Measurements from ENCODE around the gene GBGT1.
"Not testable (repeated sequence)": the region's sequence is repeated elsewhere in the genome, so short reads cannot be mapped to it uniquely, and the experiment has no call there.

The GBGT1 gene

GRCh38 chr9:133163504-133164172, at the start of gene GBGT1:
TSS of gene GBGT1 (minus strand) at chr9:133163914. CDS start at chr9:133162412, 1,502 bp downstream.
- DNase-seq, result peak; percentile 51

- DNase-seq, result no peak
These were observed 46.9 kb upstream of the GBGT1 start for GRCh38 chr9:133210609-133211008.

GRCh38 chr9:133210202-133210532, 46.5 kb upstream of the GBGT1 start:
- DNase-seq, result no peak

GRCh38 chr9:133209327-133210201, 45.9 kb upstream of the GBGT1 start:
- not testable (repeated sequence) for DNase-seq

DNA sequence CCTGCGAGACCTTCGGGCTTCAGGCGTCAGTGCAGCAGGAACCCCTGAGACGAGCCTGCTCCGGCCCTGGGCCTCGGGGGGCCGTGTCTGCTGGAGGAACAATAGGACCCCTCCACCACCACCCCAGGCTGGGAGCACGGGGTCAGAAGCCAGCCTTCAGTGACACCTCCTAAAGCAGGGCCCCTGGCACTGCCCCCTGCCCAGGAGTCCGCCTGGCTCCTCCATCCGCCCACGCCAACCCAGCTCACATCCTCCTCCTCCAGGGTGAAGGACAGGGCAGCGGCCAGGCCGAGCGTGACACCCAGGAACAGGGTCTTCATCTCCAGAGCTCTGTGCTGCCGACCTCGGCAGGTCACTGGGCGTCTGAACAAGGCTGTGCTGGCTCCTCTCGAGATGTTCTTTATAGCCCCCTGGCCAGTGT, 45.2 kb upstream of the GBGT1 start, which contains the start of gene OBP2B:
Gene OBP2B (minus strand): TSS at position 371 of the 421 bp plus-strand sequence. CDS start 51 bp downstream, at position 320.
- not testable (repeated sequence) for DNase-seq

DNA sequence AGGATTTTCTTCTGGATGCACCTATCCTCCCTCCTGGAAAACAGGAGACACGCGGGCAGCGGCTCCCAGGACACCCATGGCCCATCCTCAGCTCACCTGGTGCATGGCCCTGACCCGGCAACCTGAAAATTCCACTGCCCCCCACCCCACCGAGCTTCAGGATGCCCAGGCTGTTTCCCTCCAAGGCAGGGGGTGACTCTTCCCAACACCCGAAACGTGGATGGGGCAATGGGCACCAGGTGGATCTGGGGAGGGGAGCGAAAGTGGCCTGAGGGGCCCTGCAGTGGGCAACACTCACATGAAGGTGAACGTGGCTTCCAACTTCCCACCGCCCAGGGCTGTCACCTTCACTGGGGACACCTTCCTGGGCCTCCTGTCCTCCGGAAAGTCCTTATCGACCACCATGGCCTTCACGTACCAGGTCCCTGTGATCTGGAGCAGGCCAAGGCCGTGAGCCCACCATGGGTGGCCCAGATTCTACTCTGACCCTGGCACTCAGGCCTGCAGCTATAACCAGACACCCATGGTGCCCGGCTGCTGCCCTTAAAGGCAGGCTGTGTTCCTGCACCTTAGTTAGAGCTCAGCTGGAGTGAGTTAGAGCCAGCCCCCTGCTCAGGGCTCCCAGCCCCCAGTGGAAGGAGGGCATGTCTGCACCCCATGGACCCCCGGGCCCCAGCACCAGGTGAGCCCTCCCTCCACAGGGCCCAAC, 44.6 kb upstream of the GBGT1 start:
- not testable (repeated sequence) for DNase-seq

DNA sequence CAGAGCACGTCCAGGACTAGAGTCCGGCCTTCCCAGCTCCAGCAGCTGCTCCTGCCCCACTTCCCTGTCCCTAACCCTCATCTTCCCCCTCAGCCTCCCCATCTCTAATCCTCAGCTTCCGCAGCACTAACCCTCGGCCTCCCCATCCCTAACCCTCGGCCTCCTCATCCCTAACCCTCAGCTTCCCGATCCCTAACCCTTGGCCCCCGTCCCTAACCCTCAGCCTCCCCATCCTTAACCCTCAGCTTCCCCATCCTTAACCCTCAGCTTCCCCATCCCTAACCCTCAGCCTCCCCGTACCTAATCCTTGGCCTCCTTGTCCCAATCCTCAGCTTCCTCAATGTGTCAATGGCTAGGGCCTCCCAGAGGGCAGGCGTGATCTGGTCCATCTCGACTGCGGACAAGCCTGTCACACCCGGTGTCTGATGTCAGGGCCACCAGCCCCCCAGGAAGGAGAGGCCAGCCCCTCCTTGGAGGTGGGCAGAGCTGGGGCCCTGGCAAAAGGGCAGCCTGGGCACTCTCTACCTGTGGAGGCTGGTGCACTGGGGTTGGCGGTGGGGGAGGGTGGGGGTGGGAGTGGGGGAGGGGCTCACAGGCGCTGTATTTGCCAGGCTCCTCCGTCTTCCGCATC, 43.9 kb upstream of the GBGT1 start:
- no peak for DNase-seq

GRCh38 chr9:133207021-133207531, 43.4 kb upstream of the GBGT1 start:
- no peak for DNase-seq

- no peak for DNase-seq
These were observed 42.5 kb upstream of the GBGT1 start for GRCh38 chr9:133205996-133206931.

DNA sequence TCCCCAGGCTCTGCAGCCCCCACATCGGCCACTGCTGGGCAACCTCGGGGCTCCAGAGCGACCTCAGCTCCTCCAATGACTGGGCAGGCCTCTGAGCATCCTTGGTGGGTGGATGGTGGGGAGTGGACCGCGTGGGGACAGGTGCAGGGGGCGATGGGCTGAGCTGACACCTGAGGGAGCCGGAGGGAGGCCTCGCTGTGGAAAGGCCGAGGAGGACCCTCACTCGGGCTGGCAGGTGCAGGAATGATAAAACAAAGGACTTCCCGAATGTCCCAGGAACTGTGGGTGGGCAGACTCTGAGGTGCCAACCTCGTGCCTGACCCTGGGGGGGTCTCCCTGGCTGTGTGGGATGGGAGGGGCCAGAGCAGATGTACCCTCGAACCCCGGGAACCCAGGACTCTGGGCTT, 41.8 kb upstream of the GBGT1 start:
- not testable (repeated sequence) for DNase-seq

- no peak for DNase-seq
These were observed 41.3 kb upstream of the GBGT1 start for GRCh38 chr9:133204993-133205336.

GRCh38 chr9:133204335-133204992, 40.8 kb upstream of the GBGT1 start:
- DNase-seq, result no peak

- no peak for DNase-seq
These were observed 39.9 kb upstream of the GBGT1 start for GRCh38 chr9:133203506-133204075.

DNA sequence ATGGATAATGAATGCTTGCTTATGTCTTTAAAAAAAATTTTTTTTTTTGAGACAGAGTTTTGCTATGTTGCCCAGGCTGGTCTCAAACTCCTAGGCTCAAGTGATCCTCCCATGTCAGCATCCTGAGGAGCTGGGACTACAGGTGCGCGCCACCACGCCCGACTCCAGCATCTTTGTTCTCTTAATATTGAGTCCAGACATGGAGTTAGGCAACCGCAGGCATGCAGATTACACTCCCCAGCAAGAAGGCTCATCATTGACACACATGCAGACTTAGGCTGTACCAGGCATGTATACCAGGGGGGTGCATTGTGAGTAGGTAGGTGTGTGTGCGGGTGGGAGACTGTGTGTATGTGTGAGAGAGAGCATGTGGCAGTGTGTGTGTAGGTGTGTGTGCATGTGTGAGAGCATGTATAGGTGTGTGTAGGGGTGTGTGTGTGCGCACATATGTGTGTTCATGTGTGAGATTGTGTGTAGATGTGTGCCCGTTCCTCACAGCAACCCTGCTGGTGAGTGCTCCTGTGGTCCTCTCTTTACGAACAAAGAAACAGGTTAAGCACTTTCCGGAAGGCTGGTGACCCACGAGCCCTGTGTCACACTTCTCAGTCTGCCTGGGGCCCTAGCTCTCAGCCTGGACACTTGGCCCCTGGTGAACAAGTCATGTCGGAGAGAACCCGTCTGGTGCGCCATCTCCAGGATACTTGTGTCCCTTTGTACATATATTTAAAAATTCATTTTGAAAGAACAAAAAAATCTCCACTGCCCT, 39.2 kb upstream of the GBGT1 start:
- DNase-seq, result no peak

- DNase-seq, result no peak
These were observed 38.4 kb upstream of the GBGT1 start for GRCh38 chr9:133202145-133202513.

- DNase-seq, result no peak
These were observed 37.9 kb upstream of the GBGT1 start for GRCh38 chr9:133201424-133202144.

GRCh38 chr9:133200631-133201030, 36.9 kb upstream of the GBGT1 start:
- no peak for DNase-seq

DNA sequence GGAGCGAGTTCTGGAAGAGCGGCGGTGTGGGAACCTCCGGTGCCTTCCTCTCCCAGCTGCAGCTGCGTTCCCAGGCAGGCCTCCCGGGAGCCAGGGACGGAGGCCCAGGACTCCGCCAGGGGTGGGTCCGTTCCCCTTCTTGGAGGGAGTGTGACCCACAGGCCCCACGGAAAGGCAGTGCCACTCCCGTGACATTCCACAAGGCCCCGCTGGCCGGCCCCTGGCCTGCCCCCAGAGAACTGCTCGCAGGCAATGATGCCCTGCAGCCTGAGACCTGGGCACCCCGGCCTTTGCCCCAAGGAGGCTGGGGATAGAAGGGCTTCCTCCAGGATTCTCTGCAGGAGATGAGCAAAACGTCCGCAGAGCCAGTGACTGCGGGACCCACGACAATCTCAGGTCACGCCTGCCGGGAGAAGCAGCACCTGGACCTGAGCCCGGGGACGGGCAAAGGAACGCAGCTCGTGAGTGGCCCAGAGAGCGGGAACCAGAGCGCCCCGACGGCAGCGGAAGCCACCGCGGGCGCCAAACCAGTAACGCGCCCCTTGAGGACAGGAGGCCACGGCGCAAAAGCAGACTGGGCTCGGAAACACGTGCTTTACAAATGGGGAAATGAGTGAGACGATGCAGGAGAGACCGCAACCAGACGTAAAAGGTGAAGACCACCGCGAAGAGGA, 36.1 kb upstream of the GBGT1 start:
- DNase-seq, result no peak

- no peak for DNase-seq
These were observed 31.3 kb upstream of the GBGT1 start for GRCh38 chr9:133195029-133195428.

Measured in activated CD4-positive, CD25-positive, alpha-beta regulatory T cell treated with anti-CD3 and anti-CD28 coated beads, Interleukin-2, amount 50 U/mL, for 72 hours (primary cell).